GM21786 (cell line): Measurements from ENCODE around the gene PPEF2.
"Not testable (repeated sequence)": the region's sequence is repeated elsewhere in the genome, so short reads cannot be mapped to it uniquely, and the experiment has no call there.

Experiments used
- ATAC-seq: cut with Tn5 transposase; IDR thresholded peaks from one replicate; pipeline ENCODE4 v1.9.1; 2021; ENCODE audit not compliant: unreplicated experiment

Gene PPEF2

GRCh38 chr4:75902352-75902751 is at the start of gene PPEF2:
Gene PPEF2 (minus strand): TSS chr4:75902452. CDS start chr4:75896325, 6,127 bp downstream.
- ATAC-seq, result no peak

DNA sequence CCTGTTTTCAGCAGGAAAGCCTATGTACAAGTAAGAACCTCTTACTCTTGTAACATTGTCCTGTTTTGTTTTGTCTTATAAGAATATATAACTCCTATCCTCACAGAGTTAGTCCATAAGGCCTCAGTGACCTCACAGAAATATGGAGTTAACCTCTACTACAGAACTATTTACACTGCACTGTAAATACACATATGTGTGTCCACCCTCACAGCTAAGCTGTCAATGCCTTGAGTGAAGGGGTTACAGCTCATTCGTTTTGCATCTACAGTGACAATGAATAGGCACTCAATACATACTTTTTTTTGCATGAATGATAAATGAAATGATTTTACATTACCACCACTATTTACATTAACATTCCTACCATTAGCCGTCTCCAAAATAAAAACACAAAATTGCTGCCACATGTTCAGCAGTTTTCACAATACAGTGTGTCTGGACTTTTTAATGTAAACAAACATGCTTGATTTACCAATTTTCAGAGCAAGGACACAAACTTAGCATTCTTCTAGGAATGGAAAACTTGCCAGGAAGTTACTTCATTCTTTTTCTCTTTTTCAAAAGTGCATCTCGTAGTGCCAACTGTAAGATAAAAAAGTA is 48.1 kb upstream of the PPEF2 start:
- no peak for ATAC-seq

DNA sequence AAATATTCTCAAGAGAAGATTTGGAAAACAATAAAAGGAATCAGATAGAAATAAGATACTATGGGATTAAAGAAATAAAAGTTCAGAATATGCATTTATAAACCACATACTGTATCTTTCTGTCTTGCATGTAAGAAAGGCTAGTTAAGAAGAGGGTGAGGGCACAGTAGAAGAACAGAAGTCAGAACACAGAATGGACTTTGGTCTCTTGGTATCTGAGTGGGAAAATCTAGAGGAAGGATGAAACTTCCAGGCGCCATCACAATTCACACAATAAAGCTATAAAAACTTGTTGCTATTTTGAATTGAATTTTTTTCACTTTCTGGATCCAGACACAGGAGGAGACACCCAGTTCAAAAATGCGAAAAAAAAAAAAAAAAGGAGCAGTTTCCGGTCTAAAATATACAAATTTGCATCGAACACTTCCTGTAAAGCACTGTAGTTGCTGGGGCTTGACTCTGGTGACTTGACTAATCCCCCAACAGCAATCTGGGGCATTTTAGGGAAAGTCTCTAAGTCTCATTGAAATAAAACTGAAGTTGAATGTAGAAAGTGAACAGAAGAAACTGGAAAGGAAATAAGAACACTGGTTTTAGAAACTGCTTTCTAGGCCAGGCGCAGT is 46.7 kb upstream of the PPEF2 start:
- ATAC-seq, result peak; percentile 96

DNA sequence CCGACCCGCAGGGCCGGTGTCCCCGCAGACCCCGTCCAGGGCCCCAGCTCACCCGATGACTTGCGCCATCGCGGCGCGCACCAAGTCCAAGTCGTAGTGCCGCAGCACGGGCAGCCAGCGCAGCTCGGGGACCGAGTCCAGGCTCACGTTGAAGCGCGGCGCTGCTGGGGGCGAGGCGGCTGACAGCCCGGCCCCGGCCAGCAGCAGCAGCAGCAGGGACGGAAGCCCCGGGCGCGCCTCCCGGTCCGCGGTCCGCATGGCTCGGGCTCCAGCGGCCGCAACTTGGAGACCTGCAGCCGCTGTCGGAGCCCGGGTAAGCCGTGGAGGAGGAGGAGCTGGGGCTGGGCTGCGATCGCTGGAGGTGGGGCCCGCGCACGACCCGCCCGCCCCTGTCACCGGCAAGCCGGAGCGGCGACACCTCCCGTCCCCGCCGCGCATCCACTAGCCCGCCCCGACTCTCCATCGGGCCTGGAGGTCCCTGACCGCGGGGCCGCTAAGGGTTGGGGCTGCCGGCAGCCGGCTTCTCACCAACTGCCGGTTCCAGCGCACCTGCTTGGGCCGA is 38.5 kb upstream of the PPEF2 start, which contains the start of gene NAAA:
TSS of gene NAAA (minus strand) at position 322 of the 562 bp plus-strand sequence. CDS start at position 258, 64 bp downstream.
- peak; percentile 60 for ATAC-seq

DNA sequence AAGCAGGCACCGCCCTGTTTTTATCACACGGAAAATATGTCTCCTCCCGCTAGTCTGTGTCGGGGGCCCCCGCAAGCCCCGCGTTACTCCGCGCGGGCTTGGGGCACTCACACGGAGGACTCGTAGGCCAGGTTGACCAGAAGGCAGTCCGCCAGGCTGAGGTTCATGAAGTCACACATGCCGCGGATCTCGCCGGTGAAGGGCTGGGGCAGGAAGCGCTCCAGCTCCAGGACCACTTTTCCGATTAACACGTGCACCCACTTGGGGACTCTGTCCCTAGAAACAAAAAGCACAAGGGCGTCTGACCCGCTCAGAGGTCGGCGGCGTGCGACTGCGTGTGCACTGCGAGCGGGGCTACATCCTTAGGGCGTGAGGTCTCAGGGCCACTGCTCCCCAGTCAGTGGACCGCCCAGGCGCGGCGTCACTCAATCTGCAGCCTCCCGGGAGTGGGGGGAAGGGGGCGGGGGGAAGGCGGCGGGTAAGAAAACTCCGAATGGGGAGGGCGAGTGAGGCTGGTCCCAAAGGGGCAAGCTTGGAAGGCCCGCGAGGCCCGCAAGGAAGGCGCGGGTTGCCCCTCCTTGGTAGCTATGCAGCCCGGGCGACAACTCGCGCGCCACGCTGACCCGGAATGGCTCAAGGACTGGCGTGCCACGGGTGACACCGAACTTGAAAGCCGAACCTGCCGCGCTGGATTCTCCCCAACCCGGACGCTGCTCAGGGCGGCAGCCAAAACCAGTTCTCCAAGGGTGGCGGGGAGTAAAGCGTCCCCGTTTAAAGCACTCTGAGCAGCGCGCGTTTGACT is 37.8 kb upstream of the PPEF2 start:
- ATAC-seq, result peak; percentile 56

GRCh38 chr4:75935628-75936027 is 33.4 kb upstream of the PPEF2 start:
- no peak for ATAC-seq

DNA sequence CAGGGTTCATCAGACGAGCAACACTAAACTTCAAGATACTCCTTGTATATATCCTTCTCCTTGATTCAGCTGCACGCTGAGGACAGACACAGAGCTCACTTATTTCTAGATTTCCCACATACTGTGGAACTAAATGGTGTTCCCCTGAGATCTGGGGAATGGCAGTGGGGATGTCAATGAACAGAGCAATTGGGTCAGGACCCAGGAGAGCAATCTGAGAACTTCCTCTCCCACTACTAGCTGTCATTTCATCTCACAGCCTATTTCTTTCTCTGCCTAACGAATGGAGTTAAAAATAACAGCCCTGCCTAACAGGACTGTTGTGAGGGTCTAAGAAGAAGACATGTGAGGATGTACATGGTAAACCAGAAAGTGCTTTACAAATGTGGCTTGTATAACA is 27.9 kb upstream of the PPEF2 start:
- no peak for ATAC-seq

- ATAC-seq, result not testable (repeated sequence)
Observed at GRCh38 chr4:75924916-75925315, 22.7 kb upstream of the PPEF2 start.

- ATAC-seq, result no peak
Observed at GRCh38 chr4:75924309-75924827, 22.1 kb upstream of the PPEF2 start.

- ATAC-seq, result no peak
Observed at GRCh38 chr4:75922588-75922987, 20.3 kb upstream of the PPEF2 start.

DNA sequence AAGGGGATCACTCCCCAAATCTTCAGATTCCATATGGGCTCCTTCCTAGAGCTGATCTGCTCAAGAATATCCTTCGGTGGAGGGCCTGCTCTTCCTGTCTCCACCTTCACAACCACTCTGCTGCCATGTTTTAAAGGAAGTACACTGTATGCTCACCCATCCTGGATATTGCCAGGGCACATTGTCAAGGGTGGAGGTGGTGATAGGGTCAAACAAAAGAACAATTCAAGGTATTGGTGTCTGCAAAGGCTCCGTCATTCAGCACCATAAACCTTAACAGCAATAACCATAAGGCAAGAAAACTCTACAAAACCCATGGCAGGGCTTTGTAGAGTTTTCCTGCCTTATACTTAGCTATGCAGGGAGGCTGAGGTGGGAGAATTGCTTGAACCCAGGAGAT is 19.7 kb upstream of the PPEF2 start:
- ATAC-seq, result no peak

- no peak for ATAC-seq
Observed at GRCh38 chr4:75920327-75920726, 18.1 kb upstream of the PPEF2 start.

DNA sequence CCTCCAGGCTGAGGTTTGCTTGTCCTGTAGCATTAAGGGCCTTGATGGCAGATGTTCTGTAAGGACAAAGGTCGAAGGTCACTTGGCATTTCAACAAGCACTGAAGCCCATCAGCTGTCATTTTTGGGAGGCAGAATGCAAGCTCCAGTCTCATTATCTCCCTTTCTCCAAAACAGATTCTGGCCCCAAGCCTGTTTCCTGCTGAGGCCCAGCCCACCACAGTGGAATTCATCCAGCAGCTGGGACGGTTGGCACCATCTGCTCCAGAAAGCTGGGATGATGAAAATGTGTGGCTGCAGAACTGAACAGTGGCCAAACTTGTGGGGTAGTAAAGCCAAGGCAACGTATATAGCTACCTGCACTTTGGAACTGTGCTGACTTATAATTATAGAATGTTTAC is 17.7 kb upstream of the PPEF2 start:
- no peak for ATAC-seq

DNA sequence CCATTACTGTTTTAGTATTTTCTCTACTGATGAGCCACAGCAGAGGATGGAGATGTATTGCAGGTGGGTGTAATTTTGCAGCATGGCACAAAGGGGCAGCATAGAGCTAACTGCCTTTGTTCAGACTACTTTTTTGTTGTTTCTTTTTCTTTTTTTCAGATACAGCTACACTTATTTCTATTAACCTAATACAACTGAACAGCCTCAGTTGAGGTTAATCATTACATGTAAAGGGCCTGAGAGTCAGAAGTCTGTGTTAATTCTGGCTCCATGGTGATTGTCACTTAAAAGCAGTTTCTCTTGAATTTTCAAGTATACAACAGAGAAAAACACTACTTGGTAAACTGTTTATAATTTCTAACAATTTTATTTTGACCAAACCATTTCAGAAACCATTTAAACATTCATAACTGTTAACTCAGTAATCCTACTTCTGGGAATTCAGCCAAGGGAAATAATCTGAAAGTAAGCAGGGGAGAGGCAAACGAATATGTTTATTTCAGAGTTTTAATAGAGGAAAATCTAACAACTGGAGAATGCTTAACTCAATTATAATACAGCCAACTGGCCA is 13.9 kb upstream of the PPEF2 start:
- ATAC-seq, result peak; percentile 53

GRCh38 chr4:75912968-75913367 is 10.7 kb upstream of the PPEF2 start:
- ATAC-seq, result no peak

DNA sequence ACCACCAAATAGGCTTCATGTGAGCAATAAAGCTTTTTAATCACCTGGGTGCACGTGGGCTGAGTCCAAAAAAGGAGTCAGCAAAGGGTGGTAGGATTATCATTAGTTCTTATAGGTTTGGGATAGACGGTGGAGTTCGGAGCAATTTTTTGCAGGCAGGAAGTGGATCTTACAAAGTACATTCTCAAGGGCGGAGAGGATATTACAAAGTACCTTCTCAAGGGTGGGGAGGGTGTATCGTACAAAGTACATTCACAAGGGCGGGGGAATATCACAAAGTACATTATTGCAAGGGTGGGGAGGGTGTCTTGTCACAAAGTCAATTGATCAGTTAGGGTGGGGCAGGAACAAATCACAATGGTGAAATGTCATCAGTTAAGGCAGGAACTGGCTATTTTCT is 8.6 kb upstream of the PPEF2 start:
- not testable (repeated sequence) for ATAC-seq

DNA sequence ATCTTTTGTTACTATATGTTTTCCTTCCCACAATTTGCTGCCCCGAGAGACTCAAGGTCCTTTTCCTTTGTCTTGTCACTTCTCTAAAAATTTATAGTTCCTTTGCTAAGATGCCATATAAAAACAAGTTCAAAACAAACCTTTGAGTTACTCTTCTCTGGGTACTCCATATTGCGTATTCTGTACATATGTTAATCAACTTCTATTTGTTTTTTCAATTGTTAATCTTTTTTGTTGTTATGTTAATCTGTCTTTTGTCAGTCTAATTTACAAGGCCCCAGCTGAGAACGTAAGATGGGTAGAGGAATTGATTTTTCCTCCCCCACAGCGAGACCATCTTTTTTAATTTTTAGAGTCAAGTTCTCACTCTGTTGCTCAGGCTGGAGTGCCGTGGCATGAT is 7.2 kb upstream of the PPEF2 start:
- no peak for ATAC-seq

DNA sequence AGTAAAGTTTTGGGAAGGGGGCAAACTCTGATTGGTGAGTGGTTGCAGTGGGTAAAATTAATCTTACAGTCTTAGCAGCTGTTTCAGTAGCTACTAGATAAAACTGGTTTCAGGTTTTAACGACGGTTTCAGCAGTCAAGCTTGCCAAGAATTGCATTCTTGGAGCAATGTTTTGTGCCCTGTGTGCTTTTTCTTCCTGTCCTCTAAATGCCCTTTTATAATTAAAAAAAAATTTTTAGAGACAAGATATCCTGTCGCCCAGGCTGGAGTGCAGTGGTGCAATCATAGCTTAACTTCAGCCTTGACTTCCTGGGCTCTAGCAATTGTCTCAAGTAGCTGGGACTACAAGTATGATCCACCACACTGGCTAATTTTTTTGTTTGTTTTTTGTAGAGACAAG is 6.3 kb upstream of the PPEF2 start:
- ATAC-seq, result no peak

DNA sequence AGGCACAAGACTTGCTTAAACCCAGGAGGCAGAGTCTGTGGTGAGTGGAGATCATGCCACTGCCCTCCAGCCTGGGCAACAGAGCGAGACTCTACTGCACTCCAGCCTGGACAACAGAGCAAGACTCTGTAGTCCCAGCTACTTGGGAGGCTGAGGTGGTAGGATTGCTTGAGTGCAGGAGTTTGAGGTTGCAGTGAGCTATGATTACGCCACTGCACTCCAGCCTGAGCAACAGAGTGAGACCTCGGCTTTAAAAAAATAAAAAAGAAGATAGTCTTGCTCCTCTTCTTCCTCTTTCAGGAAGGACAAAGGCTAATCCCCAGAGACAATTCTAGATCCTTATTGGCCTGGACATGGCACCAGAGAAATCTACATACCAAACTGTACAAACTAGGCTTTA is 5.7 kb upstream of the PPEF2 start:
- no peak for ATAC-seq

GRCh38 chr4:75904076-75904475 is 1.8 kb upstream of the PPEF2 start:
- no peak for ATAC-seq

- ATAC-seq, result no peak
Observed at GRCh38 chr4:75898536-75898935, 3.7 kb downstream of the PPEF2 start.
